ENCODE data around the gene SLC46A1. TPM values are rescaled to one million over a fixed set of nuclear protein-coding genes. Genes with fewer than 3 reads are reported as not detected.

Gene SLC46A1
- total and polyA plus RNA-seq, 9 of the 15 experiments (the other 6 are each of a cell fraction or from before 2014, with no cell fraction given): 0.24 to 5.5 (median 3.1) TPM

- TF ChIP-seq CEBPG (CRISPR knock-in tag; IDR thresholded peaks at IDR 0.05) (no peak), CEBPG (tag; conservative IDR thresholded peaks at IDR 0.05 in 1 of 2, IDR thresholded peaks at IDR 0.05 in 1 of 2) (no peak), L3MBTL2 (IDR thresholded peaks at IDR 0.05) (no peak), USF1 (CRISPR knock-in tag; IDR thresholded peaks at IDR 0.05) (peak; percentile 95), USF2 (CRISPR knock-in tag; IDR thresholded peaks at IDR 0.05) (peak; percentile 97), CBFA2T2 (conservative IDR thresholded peaks at IDR 0.05) (peak; percentile 62), HNRNPLL (IDR thresholded peaks at IDR 0.05; ENCODE audit: low read depth, low read length, poor library complexity, severe bottlenecking) (peak; percentile 21), PTTG1 (tag; IDR thresholded peaks at IDR 0.05; ENCODE audit: low read depth) (no peak), HDAC3 (IDR thresholded peaks at IDR 0.05; ENCODE audit: borderline replicate concordance, partially characterized antibody) (no peak), RCOR1 (IDR thresholded peaks at IDR 0.05; ENCODE audit: borderline replicate concordance in 1 of 2, low read depth in 2 of 2, low read length in 2 of 2) (peak in 1 of 2 experiments; percentile 56; a peak in 1 of 4 replicates), EGR1 (conservative IDR thresholded peaks at IDR 0.05) (peak; percentile 77), TOE1 (IDR thresholded peaks at IDR 0.05; ENCODE audit: borderline replicate concordance) (peak; percentile 79), TOE1 (CRISPR knock-in tag; IDR thresholded peaks at IDR 0.05; ENCODE audit: borderline replicate concordance, low read depth) (no peak)
These were observed 34.5 kb downstream of the SLC46A1 start, which contains the start of gene SARM1 (continued) for GRCh38 chr17:28371245-28372202.

All from K562 (cell line).